ENCODE data around the gene PLEKHF1.
"Not testable (repeated sequence)": the region's sequence is repeated elsewhere in the genome, so short reads cannot be mapped to it uniquely, and the experiment has no call there.

Gene PLEKHF1

GRCh38 chr19:29665215-29665825, at the start of gene PLEKHF1:
TSS of gene PLEKHF1 (plus strand) at chr19:29665461. CDS start at chr19:29673840, 8,379 bp downstream.
- peak; percentile 57 for DNase-seq

GRCh38 chr19:29615891-29616425, 49.3 kb upstream of the PLEKHF1 start:
- DNase-seq: no peak

- DNase-seq: no peak
Measured at GRCh38 chr19:29616541-29616940, 48.7 kb upstream of the PLEKHF1 start.

GRCh38 chr19:29617366-29618266, 47.6 kb upstream of the PLEKHF1 start:
- DNase-seq: no peak

GRCh38 chr19:29618434-29618833, 46.8 kb upstream of the PLEKHF1 start:
- DNase-seq: no peak

GRCh38 chr19:29618871-29619270, 46.4 kb upstream of the PLEKHF1 start:
- no peak for DNase-seq

GRCh38 chr19:29620931-29621351, 44.3 kb upstream of the PLEKHF1 start:
- DNase-seq: no peak

GRCh38 chr19:29622166-29623070, 42.8 kb upstream of the PLEKHF1 start:
- no peak for DNase-seq

- no peak for DNase-seq
Measured at GRCh38 chr19:29623726-29624488, 41.4 kb upstream of the PLEKHF1 start.

- DNase-seq: no peak
Measured at GRCh38 chr19:29624489-29625185, 40.6 kb upstream of the PLEKHF1 start.

- DNase-seq: no peak
Measured at GRCh38 chr19:29625186-29625651, 40.0 kb upstream of the PLEKHF1 start.

- no peak for DNase-seq
Measured at GRCh38 chr19:29626386-29626785, 38.9 kb upstream of the PLEKHF1 start.

- DNase-seq: not testable (repeated sequence)
Measured at GRCh38 chr19:29626832-29627231, 38.4 kb upstream of the PLEKHF1 start.

- no peak for DNase-seq
Measured at GRCh38 chr19:29628661-29629385, 36.4 kb upstream of the PLEKHF1 start.

GRCh38 chr19:29629836-29630534, 35.3 kb upstream of the PLEKHF1 start:
- no peak for DNase-seq

- peak; percentile 25 for DNase-seq
Measured at GRCh38 chr19:29630655-29631054, 34.6 kb upstream of the PLEKHF1 start.

- DNase-seq: no peak
Measured at GRCh38 chr19:29631450-29631849, 33.8 kb upstream of the PLEKHF1 start.

- DNase-seq: no peak
Measured at GRCh38 chr19:29634002-29634401, 31.3 kb upstream of the PLEKHF1 start.

GRCh38 chr19:29634423-29635130, 30.7 kb upstream of the PLEKHF1 start:
- no peak for DNase-seq

Data from fibroblast of upper back skin (primary cell).